Measurements from ENCODE around the gene RALGAPA2.

RALGAPA2 gene

GRCh38 chr20:20503777-20504530 lies 208.5 kb downstream of the RALGAPA2 start:
- in situ Hi-C loops (cut with HindIII; ENCODE audit: low sequenced_read_pairs), result no loop called here

GRCh38 chr20:20501128-20501527 lies 211.3 kb downstream of the RALGAPA2 start:
- in situ Hi-C loops (cut with HindIII; ENCODE audit: low sequenced_read_pairs), result no loop called here

- in situ Hi-C loops (cut with HindIII; ENCODE audit: low sequenced_read_pairs), result no loop called here
Measured at GRCh38 chr20:20500312-20500711, 212.1 kb downstream of the RALGAPA2 start.

GRCh38 chr20:20499439-20499838 lies 213.0 kb downstream of the RALGAPA2 start:
- in situ Hi-C loops (cut with HindIII; ENCODE audit: low sequenced_read_pairs), result no loop called here

GRCh38 chr20:20498076-20498861 lies 214.2 kb downstream of the RALGAPA2 start:
- in situ Hi-C loops (cut with HindIII; ENCODE audit: low sequenced_read_pairs), result no loop called here

GRCh38 chr20:20497242-20497978 lies 215.0 kb downstream of the RALGAPA2 start:
- in situ Hi-C loops (cut with HindIII; ENCODE audit: low sequenced_read_pairs), result no loop called here

GRCh38 chr20:20495729-20496503 lies 216.5 kb downstream of the RALGAPA2 start:
- in situ Hi-C loops (cut with HindIII; ENCODE audit: low sequenced_read_pairs), result no loop called here

GRCh38 chr20:20493701-20494100 lies 218.7 kb downstream of the RALGAPA2 start:
- in situ Hi-C loops (cut with HindIII; ENCODE audit: low sequenced_read_pairs), result no loop called here

GRCh38 chr20:20492521-20493332 lies 219.7 kb downstream of the RALGAPA2 start:
- in situ Hi-C loops (cut with HindIII; ENCODE audit: low sequenced_read_pairs), result no loop called here

- in situ Hi-C loops (cut with HindIII; ENCODE audit: low sequenced_read_pairs), result no loop called here
Measured at GRCh38 chr20:20491784-20492264, 220.6 kb downstream of the RALGAPA2 start.

- in situ Hi-C loops (cut with HindIII; ENCODE audit: low sequenced_read_pairs), result no loop called here
Measured at GRCh38 chr20:20491110-20491783, 221.2 kb downstream of the RALGAPA2 start.

GRCh38 chr20:20490673-20491072 lies 221.8 kb downstream of the RALGAPA2 start:
- in situ Hi-C loops (cut with HindIII; ENCODE audit: low sequenced_read_pairs), result no loop called here

GRCh38 chr20:20489648-20490341 lies 222.6 kb downstream of the RALGAPA2 start:
- in situ Hi-C loops (cut with HindIII; ENCODE audit: low sequenced_read_pairs), result no loop called here

- in situ Hi-C loops (cut with HindIII; ENCODE audit: low sequenced_read_pairs), result no loop called here
Measured at GRCh38 chr20:20489054-20489453, 223.4 kb downstream of the RALGAPA2 start.

- in situ Hi-C loops (cut with HindIII; ENCODE audit: low sequenced_read_pairs), result no loop called here
Measured at GRCh38 chr20:20488388-20488787, 224.1 kb downstream of the RALGAPA2 start.

GRCh38 chr20:20487811-20488210 lies 224.6 kb downstream of the RALGAPA2 start:
- in situ Hi-C loops (cut with HindIII; ENCODE audit: low sequenced_read_pairs), result no loop called here

- in situ Hi-C loops (cut with HindIII; ENCODE audit: low sequenced_read_pairs), result no loop called here
Measured at GRCh38 chr20:20483328-20483727, 229.1 kb downstream of the RALGAPA2 start.

- in situ Hi-C loops (cut with HindIII; ENCODE audit: low sequenced_read_pairs), result no loop called here
Measured at GRCh38 chr20:20482453-20482852, 230.0 kb downstream of the RALGAPA2 start.

- in situ Hi-C loops (cut with HindIII; ENCODE audit: low sequenced_read_pairs), result no loop called here
Measured at GRCh38 chr20:20480689-20481088, 231.8 kb downstream of the RALGAPA2 start.

All from DLD1 (cell line).